PFSK-1 (cell line): Measurements from ENCODE around the gene RAMACL.

Experiments used
- FOXP2 ChIP-seq: optimal IDR thresholded peaks from 2 replicates; pipeline ENCODE3; 2011; ENCODE audit warnings: borderline replicate concordance, control low read depth, inconsistent platforms; ENCODE audit not compliant: insufficient read depth; ENCODE audit errors: extremely low read length, extremely low read depth
- POLR2AphosphoS5 ChIP-seq: IDR thresholded peaks from 2 replicates; pipeline ENCODE4 v1.6.1; 2012; ENCODE audit warnings: low read depth, mild to moderate bottlenecking, control low read depth, low read length, moderate library complexity
- REST ChIP-seq, 2 experiments: IDR thresholded peaks; 2 replicates each; pipeline versions ENCODE4 v1.6.1 to v1.8.0; 2011 to 2012; ENCODE audit warnings: low read depth in 2 of 2, low read length in 2 of 2, control low read depth in 1 of 2, inconsistent platforms in 1 of 2, mild to moderate bottlenecking in 1 of 2, moderate library complexity in 1 of 2; ENCODE audit not compliant: insufficient read depth in 1 of 2
- SIN3A ChIP-seq: IDR thresholded peaks from 2 replicates; pipeline ENCODE4 v1.6.1; 2012; ENCODE audit warnings: mild to moderate bottlenecking, low read length, moderate library complexity, borderline replicate concordance; ENCODE audit not compliant: insufficient read depth
- TAF1 ChIP-seq: IDR thresholded peaks from 2 replicates; pipeline ENCODE4 v1.6.1; 2012; ENCODE audit warnings: low read length, control low read depth, borderline replicate concordance; ENCODE audit not compliant: insufficient read depth

Gene RAMACL

GRCh38 chr6:166567813-166568212, 18.7 kb downstream of the RAMACL start:
- TF ChIP-seq SIN3A (no peak), FOXP2 (no peak), REST (IDR thresholded peaks at IDR 0.05; ENCODE audit: insufficient read depth in 1 of 2, low read depth in 2 of 2, low read length in 2 of 2) (no peak), POLR2AphosphoS5 (no peak), TAF1 (no peak)

- TF ChIP-seq POLR2AphosphoS5 (no peak), REST (IDR thresholded peaks at IDR 0.05; ENCODE audit: insufficient read depth in 1 of 2, low read depth in 2 of 2, low read length in 2 of 2) (no peak), SIN3A (no peak), TAF1 (no peak), FOXP2 (no peak)
Measured at GRCh38 chr6:166567107-166567506, 19.4 kb downstream of the RAMACL start.

- TF ChIP-seq REST (IDR thresholded peaks at IDR 0.05; ENCODE audit: insufficient read depth in 1 of 2, low read depth in 2 of 2, low read length in 2 of 2), result no peak
- no peak for TF ChIP-seq TAF1
- TF ChIP-seq SIN3A, result no peak
- TF ChIP-seq FOXP2, result no peak
- TF ChIP-seq POLR2AphosphoS5, result no peak
Measured at GRCh38 chr6:166566026-166567011, 20.2 kb downstream of the RAMACL start.

GRCh38 chr6:166565084-166565967, 21.2 kb downstream of the RAMACL start:
- no peak for TF ChIP-seq SIN3A
- no peak for TF ChIP-seq TAF1
- TF ChIP-seq REST (IDR thresholded peaks at IDR 0.05; ENCODE audit: insufficient read depth in 1 of 2, low read depth in 2 of 2, low read length in 2 of 2), result no peak
- TF ChIP-seq POLR2AphosphoS5, result no peak
